HG03280 (cell line): ENCODE data around the gene WDFY4.
A peak's percentile ranks its signal among the peaks of the same experiment; 100 is the strongest.

Source experiments
- ATAC-seq: cut with Tn5 transposase; IDR thresholded peaks from one replicate; pipeline ENCODE4 v1.9.1; 2021; ENCODE audit warnings: mild to moderate bottlenecking, moderate library complexity; ENCODE audit not compliant: unreplicated experiment

The WDFY4 gene

GRCh38 chr10:48653944-48654698 lies 30.6 kb upstream of the WDFY4 start:
- ATAC-seq: no peak

DNA sequence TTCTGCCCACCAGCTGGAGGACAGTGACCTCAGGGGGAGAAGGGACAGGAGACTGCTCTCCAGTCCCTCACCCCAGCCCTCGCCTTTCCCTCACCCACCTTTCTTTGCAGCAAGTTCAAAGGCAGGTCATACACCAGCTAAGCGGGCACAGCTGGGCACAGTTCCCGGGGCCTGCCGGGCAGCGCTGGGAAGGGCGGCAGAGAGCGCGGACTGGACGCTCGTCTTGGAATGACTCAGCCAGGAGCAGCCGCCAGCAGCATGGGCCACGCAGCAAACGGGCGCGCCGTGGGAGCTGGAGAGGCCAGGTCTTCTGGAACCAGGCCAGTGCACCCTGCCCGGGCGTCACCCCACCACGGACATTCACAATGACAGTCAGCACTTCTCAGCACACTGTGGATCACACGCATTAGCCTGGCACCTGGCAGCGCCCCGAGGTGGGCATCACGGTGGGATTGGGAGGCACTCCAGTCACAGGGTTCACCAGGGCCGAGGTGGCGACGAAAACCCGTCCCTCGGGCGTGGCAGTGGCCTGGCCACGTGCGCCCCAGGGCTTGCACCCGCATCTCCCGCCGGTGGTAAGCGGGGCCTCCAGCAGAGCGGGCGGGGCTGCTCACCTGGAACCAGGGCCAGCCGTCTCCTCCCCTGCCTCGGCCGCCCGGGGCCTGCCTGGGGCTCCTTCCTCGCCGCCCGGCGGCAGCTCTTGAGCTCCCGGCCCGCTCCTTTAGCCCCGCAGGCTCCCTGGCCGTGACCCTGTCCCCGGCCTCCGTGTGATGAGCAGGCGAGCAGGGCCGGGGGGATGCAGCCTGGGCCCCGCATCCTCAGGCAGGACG lies 29.0 kb upstream of the WDFY4 start:
- no peak for ATAC-seq

DNA sequence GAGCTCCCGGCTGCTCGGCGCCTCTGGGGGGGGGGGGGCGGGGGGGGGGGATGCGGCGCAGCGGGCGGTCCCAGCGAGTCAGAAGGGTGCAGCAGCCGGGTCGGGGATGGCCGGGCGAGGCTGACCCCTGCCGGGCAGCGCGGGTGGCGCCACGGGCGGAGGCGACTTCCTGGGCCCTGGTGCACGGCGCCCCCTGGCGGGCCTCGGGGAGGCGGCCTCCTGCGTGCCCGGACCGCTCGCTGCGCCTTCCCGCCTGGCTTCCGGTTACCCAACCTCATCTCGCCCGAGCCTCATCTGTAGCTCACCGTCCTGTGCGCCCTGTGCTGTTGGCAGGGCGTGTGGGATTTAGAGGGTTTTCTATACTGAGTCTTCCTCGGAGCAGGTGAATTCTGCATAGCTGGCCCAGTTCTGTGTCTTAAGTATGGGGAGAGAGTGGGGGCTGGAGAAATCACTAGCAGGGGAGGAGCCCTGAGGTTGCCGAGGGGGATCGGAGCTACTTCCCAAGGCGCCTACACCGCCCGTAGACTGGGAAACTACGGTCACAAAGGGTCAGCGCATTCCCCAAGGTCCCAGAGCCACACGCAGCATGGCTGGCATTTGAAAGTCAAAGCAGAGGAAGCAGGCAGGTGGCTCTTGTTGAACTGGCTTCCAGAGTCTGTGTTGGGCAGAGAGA lies 28.3 kb upstream of the WDFY4 start:
- peak; percentile 90 for ATAC-seq

- ATAC-seq: no peak
Measured at GRCh38 chr10:48656914-48657305, 27.8 kb upstream of the WDFY4 start.

DNA sequence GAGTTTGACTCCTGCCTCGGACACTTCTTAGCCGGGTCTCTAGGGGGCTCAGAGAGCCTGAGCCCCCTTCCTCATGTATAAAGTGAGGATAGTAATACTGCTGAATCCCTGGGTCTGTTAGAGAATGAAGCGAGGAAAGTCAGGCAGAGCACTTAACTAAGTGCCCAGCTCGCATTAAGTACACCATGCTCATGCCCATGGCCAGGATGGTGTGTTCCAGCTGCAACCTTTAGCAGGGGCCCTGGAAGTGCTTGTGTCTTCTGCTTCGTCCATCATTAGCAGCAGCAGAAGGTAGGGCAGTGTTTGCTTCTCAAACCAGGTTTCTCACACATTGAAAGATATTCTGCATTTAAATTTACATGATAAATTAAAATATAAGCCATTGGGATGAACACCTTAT lies 27.3 kb upstream of the WDFY4 start:
- ATAC-seq: no peak

DNA sequence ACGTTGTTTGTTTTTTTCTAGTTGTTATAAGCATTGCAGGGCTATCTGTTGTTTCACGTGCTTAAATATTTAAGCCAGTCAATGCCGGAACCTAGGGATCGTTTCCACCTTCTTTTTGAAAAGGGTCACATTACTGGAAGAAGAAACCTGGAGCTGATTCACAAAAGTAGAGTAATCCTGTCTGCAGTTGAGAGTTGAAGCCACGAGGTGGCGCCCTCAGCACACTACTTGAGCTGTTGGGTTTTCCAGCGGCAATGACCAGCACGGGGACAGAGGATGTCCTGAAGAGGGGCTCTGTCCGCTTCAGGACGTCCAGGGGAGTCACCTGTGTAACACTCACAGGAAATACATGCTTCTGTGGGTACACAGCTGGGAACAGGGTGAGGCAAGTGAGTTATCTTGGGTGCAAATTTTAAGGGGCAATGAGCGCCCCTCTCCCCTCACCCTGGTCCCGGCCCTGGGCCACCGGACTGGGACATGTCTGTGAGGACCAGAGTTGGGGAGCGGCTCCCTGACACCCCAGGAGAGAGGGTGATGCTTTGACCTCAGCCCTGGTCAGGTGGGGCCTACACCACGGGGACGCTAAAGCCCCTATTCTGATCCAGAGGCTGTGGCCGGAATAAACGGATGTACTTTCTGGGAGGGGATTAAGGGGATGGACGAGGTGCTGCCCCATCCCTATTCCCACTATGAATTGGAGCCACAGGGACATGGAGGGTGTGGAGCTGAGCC lies 26.3 kb upstream of the WDFY4 start:
- ATAC-seq: no peak

- ATAC-seq: no peak
Measured at GRCh38 chr10:48658975-48659269, 25.8 kb upstream of the WDFY4 start.

DNA sequence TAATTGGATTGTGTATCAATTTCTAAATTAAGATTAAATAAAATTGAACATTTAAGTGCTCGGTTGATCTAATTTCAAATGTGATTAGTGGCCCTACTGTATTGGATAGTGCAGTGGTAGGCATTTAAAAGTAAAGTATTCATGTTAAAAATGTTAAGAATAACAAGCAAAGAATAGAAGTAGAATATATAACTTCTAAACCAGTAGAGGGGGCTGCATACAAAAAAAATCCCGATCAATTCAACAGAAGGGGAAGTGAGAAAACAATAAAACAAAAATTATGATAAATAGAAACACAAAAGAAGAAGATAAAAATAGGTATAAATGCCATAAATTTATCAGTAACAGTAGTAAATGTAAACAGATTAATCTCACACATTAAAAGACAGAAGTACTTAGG lies 24.9 kb upstream of the WDFY4 start:
- ATAC-seq: no peak

- ATAC-seq: no peak
Measured at GRCh38 chr10:48661441-48661840, 23.2 kb upstream of the WDFY4 start.

DNA sequence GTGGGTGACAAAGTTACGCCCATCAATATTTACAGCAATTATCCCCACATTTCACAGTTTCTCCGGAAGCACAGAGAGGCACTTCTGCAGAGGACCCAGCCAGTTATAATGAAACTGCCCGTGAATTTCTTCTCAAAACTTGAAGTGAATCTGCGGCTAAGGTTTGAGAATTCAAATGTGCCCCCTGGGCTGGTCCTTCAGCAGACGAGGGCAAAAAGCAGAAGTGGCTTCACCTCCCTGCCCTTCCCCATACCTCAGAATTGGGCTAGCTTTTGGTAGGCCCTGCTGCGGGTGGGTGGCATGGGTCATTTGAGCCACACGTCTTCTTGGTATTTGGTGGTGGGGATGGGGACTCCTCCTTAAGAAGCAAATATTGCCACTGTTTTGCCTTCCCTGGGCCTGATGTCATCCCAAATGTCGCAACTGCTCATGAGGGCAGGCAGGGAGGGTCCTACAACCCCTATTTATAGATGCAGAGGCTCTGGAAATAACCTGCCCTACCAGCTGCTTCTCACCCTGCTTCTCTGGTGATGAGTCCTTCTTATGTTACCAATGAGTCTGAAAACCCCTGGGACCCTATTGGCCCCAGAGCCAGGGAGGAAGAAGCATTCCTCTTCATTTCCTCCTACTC lies 16.6 kb upstream of the WDFY4 start:
- peak; percentile 37 for ATAC-seq

DNA sequence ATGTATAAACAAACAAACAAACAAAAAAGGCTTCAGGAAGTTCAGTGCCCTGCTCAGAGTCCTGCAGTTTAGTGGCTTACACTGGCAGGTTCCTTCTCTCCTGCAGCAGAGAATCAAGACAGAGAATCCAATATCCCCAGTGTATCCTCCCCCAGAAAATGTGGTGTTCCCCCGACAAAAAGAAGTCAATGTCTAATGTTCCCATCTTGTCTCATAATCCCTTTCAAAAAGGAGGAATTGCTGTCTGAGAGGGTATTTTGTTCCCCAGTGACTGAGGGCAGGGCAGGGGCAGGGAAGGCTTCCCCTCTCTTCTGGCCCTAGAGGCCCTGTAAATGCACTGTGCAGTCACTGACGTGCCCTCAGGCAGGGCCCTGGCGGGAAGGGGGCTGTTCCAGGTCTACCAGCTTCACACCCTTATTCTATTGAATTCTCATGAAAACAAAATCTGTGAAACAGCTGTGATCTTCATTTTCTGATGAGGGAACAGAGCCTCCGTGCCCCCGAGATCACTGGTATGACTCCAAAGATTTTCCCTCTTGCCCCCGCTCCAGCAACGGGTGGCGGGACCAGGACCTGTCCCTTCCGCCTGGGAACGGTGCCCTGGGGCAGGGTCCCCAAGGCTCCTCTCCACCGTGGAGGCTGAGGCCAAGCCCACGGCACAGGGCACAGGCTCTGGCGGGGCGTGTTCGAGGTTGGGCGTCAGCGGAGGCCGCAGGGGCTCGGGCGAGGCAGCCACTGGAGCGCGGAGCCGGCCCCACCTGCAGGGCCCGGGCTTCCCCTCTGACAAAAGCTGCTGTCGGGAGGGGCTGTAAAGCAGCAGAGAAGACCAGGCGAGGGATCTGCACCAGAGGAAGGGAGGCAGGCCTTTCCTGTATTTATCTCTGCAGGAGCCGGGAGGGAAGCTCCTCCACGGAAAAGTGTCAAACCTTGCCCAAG lies 13.4 kb upstream of the WDFY4 start:
- peak; percentile 72 for ATAC-seq

DNA sequence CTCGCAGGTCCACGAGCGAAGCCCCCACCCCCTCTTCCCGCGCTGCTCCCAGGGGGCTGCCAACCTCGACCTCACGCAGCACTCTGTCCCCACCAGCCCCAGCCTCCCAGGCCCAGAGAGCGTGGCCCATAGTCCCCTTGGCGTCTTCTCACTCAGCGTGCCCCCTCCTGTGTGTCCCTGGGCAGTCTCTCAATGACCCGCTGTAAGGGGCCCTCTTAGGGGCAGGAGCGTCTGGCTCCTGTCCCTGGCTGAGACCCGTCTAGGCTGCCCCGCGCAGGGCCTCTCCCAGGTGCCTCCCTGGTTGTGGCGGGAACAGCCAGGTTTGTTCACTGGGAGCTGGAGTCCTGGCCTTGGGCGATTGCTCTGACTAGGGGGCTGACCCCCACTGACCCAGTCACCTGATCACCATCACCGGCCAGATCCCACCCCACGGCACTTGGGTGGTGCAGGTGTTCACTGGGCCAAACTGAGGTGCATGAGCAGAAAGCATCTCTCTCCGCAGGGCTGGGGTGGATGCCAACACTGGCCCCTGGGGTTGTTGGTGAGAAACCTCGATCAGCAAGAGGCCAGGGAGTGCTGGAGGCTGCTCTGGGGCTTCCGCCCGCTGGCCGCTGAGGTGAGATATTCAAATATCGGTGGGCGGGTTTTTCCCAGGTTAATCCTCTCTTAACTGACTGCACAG lies 12.6 kb upstream of the WDFY4 start:
- ATAC-seq: peak; percentile 37

GRCh38 chr10:48672596-48673265 lies 11.9 kb upstream of the WDFY4 start:
- ATAC-seq: no peak

DNA sequence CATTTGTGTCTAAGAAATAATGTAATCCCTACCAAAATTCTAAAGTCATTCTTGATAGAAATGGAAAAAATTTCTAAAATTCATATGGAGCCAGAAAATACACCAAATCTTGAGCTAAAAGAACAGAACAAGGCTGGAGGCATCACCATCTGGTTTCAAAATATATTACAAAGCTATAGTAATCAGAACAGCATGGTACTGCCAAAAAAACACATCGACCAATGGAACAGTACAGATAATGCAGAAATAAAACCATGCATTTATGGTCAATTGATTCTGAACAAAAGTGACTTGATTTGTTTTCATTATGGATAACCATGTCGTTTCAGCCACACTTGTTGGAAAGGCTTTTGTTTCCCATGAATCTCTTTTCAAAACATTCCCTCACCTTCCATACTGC lies 7.0 kb upstream of the WDFY4 start:
- ATAC-seq: no peak

DNA sequence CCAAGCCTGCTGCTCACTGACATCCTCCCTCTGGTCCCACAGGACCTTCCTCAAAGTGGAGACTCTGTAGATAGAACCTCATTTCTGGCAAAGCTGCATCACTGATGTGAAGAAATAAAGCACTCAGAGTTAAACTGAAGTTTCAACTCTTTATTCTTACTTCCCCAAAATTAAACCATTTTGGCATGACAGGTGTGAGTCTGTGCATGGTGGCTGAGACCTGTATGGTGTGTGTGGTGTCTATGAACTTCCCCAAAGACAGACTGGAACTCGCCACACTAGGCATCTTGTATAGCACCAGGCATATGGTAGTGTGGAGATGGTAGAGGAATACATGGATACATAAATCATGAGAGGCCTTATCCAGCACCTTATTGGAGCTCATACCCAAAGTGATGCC lies 6.6 kb upstream of the WDFY4 start:
- no peak for ATAC-seq

DNA sequence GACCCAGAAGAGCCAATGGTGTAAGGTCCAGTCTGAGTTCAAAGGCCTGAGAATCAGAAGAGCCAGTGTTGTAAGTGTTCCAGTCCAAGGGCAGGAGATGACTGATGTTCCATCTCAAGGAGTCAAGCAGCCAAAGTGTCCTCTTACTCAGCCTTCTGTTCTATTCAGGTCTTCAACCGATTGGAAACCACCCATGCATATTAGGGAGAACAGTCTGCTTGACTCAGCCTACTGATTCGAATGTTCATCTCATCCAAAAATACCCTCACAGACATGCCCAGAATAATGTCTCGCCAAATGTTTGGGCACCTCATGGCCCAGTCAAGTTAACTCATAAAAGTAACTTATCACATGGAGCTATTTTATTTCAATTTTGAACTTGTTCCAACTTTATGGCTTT lies 2.9 kb upstream of the WDFY4 start:
- no peak for ATAC-seq

GRCh38 chr10:48682265-48682664 lies 2.4 kb upstream of the WDFY4 start:
- ATAC-seq: no peak

DNA sequence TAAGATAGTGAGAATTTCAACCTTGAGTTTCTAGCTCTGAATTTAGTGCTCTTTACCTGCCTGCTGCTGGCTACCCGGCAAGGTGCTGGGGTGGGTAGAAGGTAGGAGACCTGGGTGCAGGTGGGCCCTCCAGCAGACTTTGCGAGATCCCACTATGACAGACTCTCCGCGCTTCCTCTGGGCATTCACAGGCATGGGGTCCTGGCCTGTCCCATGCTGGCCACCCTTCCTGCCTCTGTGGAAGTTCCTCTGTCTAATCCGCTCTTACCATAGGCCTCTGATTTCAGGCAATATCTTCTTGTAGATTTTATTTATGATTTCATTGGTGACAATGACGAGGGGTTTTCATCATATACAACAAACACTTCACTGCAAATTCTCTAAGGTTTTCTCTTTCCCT lies 1.2 kb upstream of the WDFY4 start:
- no peak for ATAC-seq

- no peak for ATAC-seq
Measured at GRCh38 chr10:48683868-48684267, 805 bp upstream of the WDFY4 start.
